DND-41 (cell line): ENCODE results near the gene IGF2.

Experiments used
- ATAC-seq: fragments of 200-7000 bp; cut with Tn5 transposase; 3 replicates; pipeline ENCODE4 v1.9.1; 2021; ENCODE audit warnings: low read depth; ENCODE audit not compliant: insufficient read depth
- DNase-seq: peaks from one replicate; pipeline ENCODE4 v3.0.0-alpha.2; 2020
- H2AFZ ChIP-seq: 2 replicates; pipeline ENCODE4 v1.6.0; 2012; ENCODE audit warnings: low read depth, low read length
- H3K27ac ChIP-seq: 2 replicates; pipeline ENCODE4 v1.5.1; 2012; ENCODE audit warnings: low read length, inconsistent platforms
- H3K27me3 ChIP-seq: fragments of 200-600 bp; sonication (generic); 2 replicates; pipeline ENCODE4 v1.6.0; 2012; ENCODE audit warnings: low read length, mild to moderate bottlenecking, inconsistent platforms; ENCODE audit not compliant: insufficient read depth, poor library complexity
- H3K36me3 ChIP-seq: 2 replicates; pipeline ENCODE4 v1.5.1; 2012; ENCODE audit warnings: low read length, inconsistent platforms; ENCODE audit not compliant: insufficient read depth
- H3K4me1 ChIP-seq: 2 replicates; pipeline ENCODE4 v1.5.1; 2012; ENCODE audit warnings: mild to moderate bottlenecking, low read length; ENCODE audit not compliant: insufficient read depth
- H3K4me2 ChIP-seq: 2 replicates; pipeline ENCODE4 v1.6.0; 2012; ENCODE audit warnings: mild to moderate bottlenecking, moderate library complexity, low read length, inconsistent platforms; ENCODE audit not compliant: insufficient read depth
- H3K4me3 ChIP-seq, 2 experiments: fragments of 200-600 bp in 1 of 2; shearing (Covaris generic) in 1 of 2; 2 replicates each; pipeline ENCODE4 v1.5.1; 2012 to 2016; ENCODE audit warnings: inconsistent platforms in 2 of 2, low read length in 2 of 2, mild to moderate bottlenecking in 2 of 2, low read depth in 1 of 2, moderate library complexity in 1 of 2
- H3K79me2 ChIP-seq: 2 replicates; pipeline ENCODE4 v1.6.0; 2012; ENCODE audit warnings: low read length, inconsistent platforms; ENCODE audit not compliant: insufficient read depth
- H3K9ac ChIP-seq: 2 replicates; pipeline ENCODE4 v1.6.0; 2012; ENCODE audit warnings: low read depth, mild to moderate bottlenecking, inconsistent platforms, low read length, moderate library complexity
- H3K9me3 ChIP-seq: 2 replicates; pipeline ENCODE4 v1.5.1; 2012; ENCODE audit warnings: low read length, moderate library complexity, mild to moderate bottlenecking, inconsistent platforms; ENCODE audit not compliant: insufficient read depth, severe bottlenecking
- H4K20me1 ChIP-seq: 2 replicates; pipeline ENCODE4 v1.6.0; 2012; ENCODE audit warnings: low read length; ENCODE audit not compliant: insufficient read depth
- CTCF ChIP-seq: IDR thresholded peaks from 2 replicates; pipeline ENCODE4 v1.5.1; 2012; ENCODE audit warnings: borderline replicate concordance, low read length, moderate library complexity, mild to moderate bottlenecking; ENCODE audit not compliant: poor library complexity, severe bottlenecking; ENCODE audit errors: extremely low read depth
- EZH2 ChIP-seq: IDR thresholded peaks from 3 replicates; pipeline ENCODE4 v1.6.1; 2012; ENCODE audit warnings: borderline replicate concordance, low read depth, mild to moderate bottlenecking, moderate library complexity, low read length, inconsistent platforms; ENCODE audit not compliant: severe bottlenecking

IGF2 gene

GRCh38 chr11:2133241-2134021, 5.8 kb downstream of the IGF2 start:
- Histone ChIP-seq H3K4me2 (no peak overlapping the region), H3K9me3 (no peaks in the 10 kb centered on the region), H3K9ac (no peak overlapping the region), H3K27me3 (peaks cover 6% of the 10 kb centered on the region), H3K4me3 (no peak overlapping the region), H2AFZ (no peak overlapping the region), H3K36me3 (no peaks in the 10 kb centered on the region), H3K27ac (no peak overlapping the region), H4K20me1 (no peaks in the 10 kb centered on the region; the same call in 1 of the 2 replicates), H3K4me1 (no peaks in the 10 kb centered on the region), H3K79me2 (no peaks in the 10 kb centered on the region)
- no peak for ATAC-seq
- DNase-seq: no peak
- TF ChIP-seq CTCF: no peak

- H2AFZ ChIP-seq: no peak overlapping the region
- no peaks in the 10 kb centered on the region for H3K36me3 ChIP-seq
- H3K4me1 ChIP-seq: no peaks in the 10 kb centered on the region
- no peak overlapping the region for H3K9ac ChIP-seq
- DNase-seq (no peak), ATAC-seq (no peak)
- no peak overlapping the region for H3K27ac ChIP-seq
- H3K79me2 ChIP-seq: no peaks in the 10 kb centered on the region
- H3K9me3 ChIP-seq: no peaks in the 10 kb centered on the region
- H4K20me1 ChIP-seq: no peaks in the 10 kb centered on the region; the same call in 1 of the 2 replicates
- TF ChIP-seq EZH2 (no peak), CTCF (no peak)
- peaks cover 6% of the 10 kb centered on the region for H3K27me3 ChIP-seq
- no peak overlapping the region for H3K4me2 ChIP-seq
- no peak overlapping the region for H3K4me3 ChIP-seq
Observed at GRCh38 chr11:2132874-2133240, 6.3 kb downstream of the IGF2 start.

GRCh38 chr11:2132246-2132645, 6.9 kb downstream of the IGF2 start:
- no peak for TF ChIP-seq EZH2
- no peak for TF ChIP-seq CTCF
- no peak overlapping the region for H2AFZ ChIP-seq
- no peak overlapping the region for H3K4me2 ChIP-seq
- no peak overlapping the region for H3K27ac ChIP-seq
- H3K79me2 ChIP-seq: no peaks in the 10 kb centered on the region
- peaks cover 6% of the 10 kb centered on the region for H3K27me3 ChIP-seq
- DNase-seq: no peak
- H3K4me1 ChIP-seq: no peaks in the 10 kb centered on the region
- H4K20me1 ChIP-seq: no peaks in the 10 kb centered on the region; the same call in 1 of the 2 replicates
- no peaks in the 10 kb centered on the region for H3K9me3 ChIP-seq
- ATAC-seq: no peak
- H3K4me3 ChIP-seq: no peak overlapping the region
- no peak overlapping the region for H3K9ac ChIP-seq
- no peaks in the 10 kb centered on the region for H3K36me3 ChIP-seq
